K562 (cell line): ENCODE data around the gene CD300LB. TPM values are rescaled to one million over a fixed set of nuclear protein-coding genes. Genes with fewer than 3 reads are reported as not detected.

Experiments
- CXXC5 ChIP-seq: fragments of 250-450 bp; sonication (Bioruptor Pico); IDR thresholded peaks from 2 replicates; pipeline ENCODE4 v1.8.0; 2022; ENCODE audit warnings: inconsistent platforms, mild to moderate bottlenecking, moderate library complexity
- MTA1 ChIP-seq: fragments of 450-650 bp; IDR thresholded peaks from 2 replicates; pipeline ENCODE4 v1.6.1; 2017; ENCODE audit warnings: borderline replicate concordance
- MYBL2 ChIP-seq, 2 experiments: fragments of 450-650 bp in 1 of 2; sonication (generic) in 1 of 2; formaldehyde crosslinking in 1 of 2; IDR thresholded peaks; 2 replicates each; pipeline versions ENCODE4 v1.6.1 to v1.8.1; 2017 to 2022; ENCODE audit warnings: borderline replicate concordance in 1 of 2, inconsistent platforms in 1 of 2, low read depth in 1 of 2, mild to moderate bottlenecking in 1 of 2, missing genetic modification reagents in 1 of 2, moderate library complexity in 1 of 2
- NFE2L1 ChIP-seq: fragments of 450-650 bp; IDR thresholded peaks from 2 replicates; pipeline ENCODE4 v1.6.1; 2016; ENCODE audit warnings: missing genetic modification characterization, low read depth, mild to moderate bottlenecking, missing compliant biosample characterization, moderate library complexity, borderline replicate concordance
- RBM15 ChIP-seq: fragments of 200-400 bp; formaldehyde crosslinking; IDR thresholded peaks from 2 replicates; pipeline ENCODE4 v1.6.1; 2018; ENCODE audit warnings: mild to moderate bottlenecking, low read length, moderate library complexity; ENCODE audit not compliant: insufficient read depth
- RBM17 ChIP-seq: fragments of 200-400 bp; formaldehyde crosslinking; IDR thresholded peaks from 2 replicates; pipeline ENCODE4 v1.6.1; 2017; ENCODE audit warnings: low read depth, mild to moderate bottlenecking, low read length, borderline replicate concordance
- SAP30 ChIP-seq: fragments of 200-600 bp; sonication (generic); IDR thresholded peaks from 2 replicates; pipeline ENCODE4 v1.6.1; 2012; ENCODE audit warnings: borderline replicate concordance, low read depth, mild to moderate bottlenecking, moderate library complexity, low read length, control low read depth, inconsistent platforms; ENCODE audit not compliant: insufficient read depth, poor library complexity, severe bottlenecking
- SNIP1 ChIP-seq: fragments of 450-650 bp; IDR thresholded peaks from 2 replicates; pipeline ENCODE4 v1.7.1; 2017; ENCODE audit warnings: low read depth, mild to moderate bottlenecking
- SPI1 ChIP-seq: IDR thresholded peaks from 2 replicates; pipeline ENCODE4 v1.6.1; 2011; ENCODE audit warnings: low read depth, low read length, control low read depth, borderline replicate concordance
- TSC22D4 ChIP-seq: fragments of 450-650 bp; IDR thresholded peaks from 2 replicates; pipeline ENCODE4 v1.6.1; 2016; ENCODE audit warnings: missing genetic modification characterization, missing biosample characterization, control low read depth
- XRCC4 ChIP-seq: IDR thresholded peaks from one replicate; pipeline ENCODE4 v1.6.1; 2011; ENCODE audit not compliant: insufficient read depth, insufficient read length; ENCODE audit errors: extremely low read depth
- ZNF239 ChIP-seq: fragments of 250-450 bp; sonication (Bioruptor Pico); IDR thresholded peaks from 2 replicates; pipeline ENCODE4 v1.4.0; 2020; ENCODE audit warnings: mild to moderate bottlenecking
- ZNF395 ChIP-seq: fragments of 200-800 bp; sonication (Bioruptor generic); IDR thresholded peaks from 2 replicates; pipeline ENCODE4 v1.6.1; 2017; ENCODE audit warnings: missing genetic modification characterization, missing compliant biosample characterization
- ZNF445 ChIP-seq: fragments of 250-450 bp; sonication (Bioruptor Pico); IDR thresholded peaks from 2 replicates; pipeline ENCODE4 v1.4.0; 2020; ENCODE audit warnings: low read depth, mild to moderate bottlenecking, moderate library complexity
- ZNF551 ChIP-seq: fragments of 250-450 bp; sonication (Bioruptor Pico); IDR thresholded peaks from 2 replicates; pipeline ENCODE4 v1.5.0; 2021; ENCODE audit warnings: mild to moderate bottlenecking, moderate library complexity
- ZNF561 ChIP-seq: fragments of 450-650 bp; formaldehyde crosslinking; conservative IDR thresholded peaks from 2 replicates; pipeline ENCODE4 v1.4.0; 2020; ENCODE audit warnings: mild to moderate bottlenecking, moderate library complexity
- ZZZ3 ChIP-seq: fragments of 450-650 bp; IDR thresholded peaks from 2 replicates; pipeline ENCODE4 v1.6.1; 2016; ENCODE audit warnings: antibody characterized with exemption, mild to moderate bottlenecking, moderate library complexity
- polyA plus RNA-seq, 8 experiments: library from polyadenylated mRNA; depleted of rRNA in 4 of 8; stranded (reverse) in 5 of 8; unstranded in 3 of 8; fragments of >200 nt; fragmentation: Nextera tagmentation in 2 of 8; fragmentation: Illumina TruSeq in 1 of 8; extraction: Ambion mirVana in 2 of 8; extraction: Trizol in 1 of 8; gene quantifications; 2 replicates each; pipeline versions ENCODE4 v1.2.1 to v1.2.3, GENCODE V29; 2011 to 2014; ENCODE audit warnings: inconsistent platforms in 1 of 8, missing spikeins in 1 of 8
- total RNA-seq, 7 experiments: library from RNA; depleted of rRNA in 6 of 7; stranded (reverse); fragments of >200 nt in 6 of 7; fragmentation: Illumina TruSeq in 2 of 7; extraction: Trizol in 2 of 7; gene quantifications; 2 replicates each; pipeline versions ENCODE4 v1.2.1 to v1.2.3, GENCODE V29; 2011 to 2021; ENCODE audit warnings: low replicate concordance in 1 of 7
- TF ChIP-seq, protein P1 (sequence below): fragments of 450-650 bp; IDR thresholded peaks from 2 replicates; pipeline ENCODE4 v1.6.1; 2016; ENCODE audit warnings: borderline replicate concordance
- TF ChIP-seq, protein P2 (sequence below): fragments of 450-650 bp; formaldehyde crosslinking; IDR thresholded peaks from 2 replicates; pipeline ENCODE4 v1.4.0; 2020; ENCODE audit warnings: mild to moderate bottlenecking, moderate library complexity
- TF ChIP-seq, protein P3 (sequence below): fragments of 250-450 bp; sonication (Bioruptor Pico); IDR thresholded peaks from 2 replicates; pipeline ENCODE4 v1.8.0; 2021; ENCODE audit warnings: borderline replicate concordance, mild to moderate bottlenecking, moderate library complexity; ENCODE audit not compliant: poor library complexity, severe bottlenecking
- TF ChIP-seq, protein P4 (sequence below): fragments of 250-450 bp; sonication (Bioruptor Pico); IDR thresholded peaks from 2 replicates; pipeline ENCODE4 v1.6.1; 2021; ENCODE audit warnings: mild to moderate bottlenecking

CD300LB gene
- total and polyA plus RNA-seq, 9 of the 15 experiments (the other 6 are each of a cell fraction or from before 2014, with no cell fraction given) = not detected

DNA sequence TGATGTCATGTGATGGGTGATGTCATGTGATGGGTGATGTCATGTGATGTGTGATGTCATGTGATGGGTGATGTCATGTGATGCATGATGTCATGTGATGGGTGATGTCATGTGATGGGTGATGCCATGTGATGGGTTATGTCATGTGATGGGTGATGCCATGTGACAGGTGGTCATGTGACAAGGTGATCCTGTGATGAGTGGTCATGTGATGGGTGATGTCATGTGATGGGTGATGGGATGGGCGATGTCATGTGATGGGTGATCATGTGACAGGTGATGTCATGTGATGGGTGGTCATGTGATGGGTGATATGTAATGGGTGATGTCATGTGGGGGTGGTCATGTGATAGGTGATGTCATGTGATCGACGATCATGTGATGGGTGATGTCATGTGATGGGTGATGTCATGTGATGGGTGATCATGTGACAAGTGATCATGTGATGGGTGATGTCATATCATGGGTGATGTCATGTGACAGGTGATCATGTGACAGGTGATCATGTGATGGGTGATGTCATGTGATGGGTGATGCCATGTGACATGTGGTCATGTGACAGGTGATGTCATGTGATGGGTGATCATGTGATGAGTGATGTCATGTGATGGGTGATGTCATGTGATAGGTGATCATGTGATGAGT, 17.2 kb downstream of the CD300LB start (continued):
- TF ChIP-seq, protein P1, sequence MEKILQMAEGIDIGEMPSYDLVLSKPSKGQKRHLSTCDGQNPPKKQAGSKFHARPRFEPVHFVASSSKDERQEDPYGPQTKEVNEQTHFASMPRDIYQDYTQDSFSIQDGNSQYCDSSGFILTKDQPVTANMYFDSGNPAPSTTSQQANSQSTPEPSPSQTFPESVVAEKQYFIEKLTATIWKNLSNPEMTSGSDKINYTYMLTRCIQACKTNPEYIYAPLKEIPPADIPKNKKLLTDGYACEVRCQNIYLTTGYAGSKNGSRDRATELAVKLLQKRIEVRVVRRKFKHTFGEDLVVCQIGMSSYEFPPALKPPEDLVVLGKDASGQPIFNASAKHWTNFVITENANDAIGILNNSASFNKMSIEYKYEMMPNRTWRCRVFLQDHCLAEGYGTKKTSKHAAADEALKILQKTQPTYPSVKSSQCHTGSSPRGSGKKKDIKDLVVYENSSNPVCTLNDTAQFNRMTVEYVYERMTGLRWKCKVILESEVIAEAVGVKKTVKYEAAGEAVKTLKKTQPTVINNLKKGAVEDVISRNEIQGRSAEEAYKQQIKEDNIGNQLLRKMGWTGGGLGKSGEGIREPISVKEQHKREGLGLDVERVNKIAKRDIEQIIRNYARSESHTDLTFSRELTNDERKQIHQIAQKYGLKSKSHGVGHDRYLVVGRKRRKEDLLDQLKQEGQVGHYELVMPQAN = no peak; the same call in 1 of the 2 replicates
- TF ChIP-seq ZZZ3 = no peak
- TF ChIP-seq SNIP1 = no peak
- no peak for TF ChIP-seq RBM17
- TF ChIP-seq, protein P2, sequence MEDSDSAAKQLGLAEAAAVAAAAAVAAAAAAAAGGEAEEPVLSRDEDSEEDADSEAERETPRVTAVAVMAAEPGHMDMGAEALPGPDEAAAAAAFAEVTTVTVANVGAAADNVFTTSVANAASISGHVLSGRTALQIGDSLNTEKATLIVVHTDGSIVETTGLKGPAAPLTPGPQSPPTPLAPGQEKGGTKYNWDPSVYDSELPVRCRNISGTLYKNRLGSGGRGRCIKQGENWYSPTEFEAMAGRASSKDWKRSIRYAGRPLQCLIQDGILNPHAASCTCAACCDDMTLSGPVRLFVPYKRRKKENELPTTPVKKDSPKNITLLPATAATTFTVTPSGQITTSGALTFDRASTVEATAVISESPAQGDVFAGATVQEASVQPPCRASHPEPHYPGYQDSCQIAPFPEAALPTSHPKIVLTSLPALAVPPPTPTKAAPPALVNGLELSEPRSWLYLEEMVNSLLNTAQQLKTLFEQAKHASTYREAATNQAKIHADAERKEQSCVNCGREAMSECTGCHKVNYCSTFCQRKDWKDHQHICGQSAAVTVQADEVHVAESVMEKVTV (CRISPR knock-in tag) = no peak
- TF ChIP-seq XRCC4 = no peak
- peak; percentile 88 for TF ChIP-seq ZNF395 (CRISPR knock-in tag)
- no peak for TF ChIP-seq ZNF239
- TF ChIP-seq ZNF561 (CRISPR knock-in tag) = no peak
- TF ChIP-seq, protein P3, sequence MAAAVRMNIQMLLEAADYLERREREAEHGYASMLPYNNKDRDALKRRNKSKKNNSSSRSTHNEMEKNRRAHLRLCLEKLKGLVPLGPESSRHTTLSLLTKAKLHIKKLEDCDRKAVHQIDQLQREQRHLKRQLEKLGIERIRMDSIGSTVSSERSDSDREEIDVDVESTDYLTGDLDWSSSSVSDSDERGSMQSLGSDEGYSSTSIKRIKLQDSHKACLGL (CRISPR knock-in tag) = no peak
- no peak for TF ChIP-seq SPI1
- TF ChIP-seq ZNF551 (CRISPR knock-in tag) = no peak
- no peak for TF ChIP-seq TSC22D4 (tag)
- no peak for TF ChIP-seq SAP30
- 0 out of 2 replicates have a peak, but pooled peaks have one; percentile 47 for TF ChIP-seq MTA1
- no peak for TF ChIP-seq MYBL2 (IDR thresholded peaks at IDR 0.05; ENCODE audit: low read depth)
- TF ChIP-seq MYBL2 (CRISPR knock-in tag; IDR thresholded peaks at IDR 0.05; ENCODE audit: borderline replicate concordance) = 0 out of 2 replicates have a peak, but pooled peaks have one; percentile 45
- TF ChIP-seq, protein P4, sequence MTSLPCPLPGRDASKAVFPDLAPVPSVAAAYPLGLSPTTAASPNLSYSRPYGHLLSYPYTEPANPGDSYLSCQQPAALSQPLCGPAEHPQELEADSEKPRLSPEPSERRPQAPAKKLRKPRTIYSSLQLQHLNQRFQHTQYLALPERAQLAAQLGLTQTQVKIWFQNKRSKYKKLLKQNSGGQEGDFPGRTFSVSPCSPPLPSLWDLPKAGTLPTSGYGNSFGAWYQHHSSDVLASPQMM (CRISPR knock-in tag) = no peak
- no peak for TF ChIP-seq CXXC5 (CRISPR knock-in tag)
- no peak for TF ChIP-seq RBM15
- no peak for TF ChIP-seq NFE2L1 (tag)
- TF ChIP-seq ZNF445 (CRISPR knock-in tag) = no peak
